Tibial nerve (tissue), 4 donors: ENCODE measurements around the gene AANAT. TPM values are rescaled to one million over a fixed set of nuclear protein-coding genes. Genes with fewer than 3 reads are reported as not detected.

ENCODE experiments used
- DNase-seq, 2 donors: peaks; one replicate each; pipeline ENCODE4 v3.0.0-alpha.2; 2019; ENCODE audit warnings: low spot score in 2 of 2
- H3K27ac ChIP-seq, 4 donors: fragments of 200-600 bp; sonication (generic) in 3 of 4; one replicate each; pipeline ENCODE4 v1.5.1; 2017 to 2019; ENCODE audit warnings: mild to moderate bottlenecking in 1 of 4
- H3K27me3 ChIP-seq, 2 donors: fragments of 200-600 bp; sonication (generic) in 1 of 2; one replicate each; pipeline versions ENCODE4 v1.5.1 to v1.6.0; 2017 to 2019
- H3K36me3 ChIP-seq, 3 donors: fragments of 200-600 bp; sonication (generic); one replicate each; pipeline ENCODE4 v1.5.1; 2018 to 2019
- H3K4me1 ChIP-seq, 4 donors: fragments of 200-600 bp; sonication (generic) in 3 of 4; one replicate each; pipeline ENCODE4 v1.5.1; 2017 to 2019
- H3K4me3 ChIP-seq, 4 donors: fragments of 200-600 bp; sonication (generic) in 3 of 4; one replicate each; pipeline ENCODE4 v1.5.1; 2017 to 2019; ENCODE audit warnings: mild to moderate bottlenecking in 1 of 4, moderate library complexity in 1 of 4
- H3K9me3 ChIP-seq, 4 donors: fragments of 200-600 bp; sonication (generic) in 3 of 4; one replicate each; pipeline ENCODE4 v1.5.1; 2017 to 2019
- EP300 ChIP-seq, 2 donors: sonication (generic); formaldehyde crosslinking; IDR thresholded peaks; one replicate each; pipeline ENCODE4 v1.6.1; 2017; ENCODE audit warnings: antibody characterized with exemption in 2 of 2, mild to moderate bottlenecking in 1 of 2
- POLR2A ChIP-seq, 2 donors: fragments of 450-650 bp; IDR thresholded peaks; one replicate each; pipeline ENCODE4 v1.6.1; 2017; ENCODE audit warnings: antibody characterized with exemption in 2 of 2, mild to moderate bottlenecking in 2 of 2, moderate library complexity in 2 of 2
- WGBS, 2 donors: methylation state at CpG; one replicate each; pipeline ENCODE4 v1.1.5; 2018; 5-methylcytosine and 5-hydroxymethylcytosine counted together
- total RNA-seq, 4 donors: library from RNA; depleted of rRNA; stranded (reverse); fragments of >200 nt; gene quantifications; one replicate each; pipeline ENCODE4 v1.1.0, GENCODE V29; 2016
- TF ChIP-seq, protein P1 (sequence below), 5 experiments: fragments of 200-600 bp in 3 of 5; fragments of 450-650 bp in 2 of 5; sonication (generic) in 3 of 5; IDR thresholded peaks; one replicate each; pipeline ENCODE4 v1.5.1; 2016 to 2019; ENCODE audit warnings: antibody characterized with exemption in 5 of 5, mild to moderate bottlenecking in 3 of 5, moderate library complexity in 2 of 5

AANAT gene
- total RNA-seq, 4 donors from 2014 or later: not detected

- WGBS, 2 donors: 95 to 97% methylated on average over 6 of the region's 6 CpGs
- no peak for DNase-seq
- peaks cover 0 to 3% (median 2%) of the 10 kb centered on the region in 4 donors for H3K4me1 ChIP-seq
- H3K4me3 ChIP-seq: no peak overlapping the region
- no peak overlapping the region for H3K27ac ChIP-seq
- H3K36me3 ChIP-seq: peaks cover 0 to 92% (median 15%) of the 10 kb centered on the region in 3 donors
- no peaks in the 10 kb centered on the region for H3K27me3 ChIP-seq
- no peaks in the 10 kb centered on the region for H3K9me3 ChIP-seq
- TF ChIP-seq POLR2A (IDR thresholded peaks at IDR 0.05) (no peak), EP300 (IDR thresholded peaks at IDR 0.05) (no peak)
Measured at GRCh38 chr17:76475302-76475701, 7.9 kb downstream of the AANAT start.

GRCh38 chr17:76476736-76477135 lies 9.3 kb downstream of the AANAT start:
- WGBS, 2 donors: 91 to 93% methylated on average over 6 to 10 of the region's 20 CpGs
- Histone ChIP-seq H3K36me3 (peaks cover 0 to 77% (median 15%) of the 10 kb centered on the region in 3 donors), H3K4me1 (peaks cover 0 to 17% (median 6%) of the 10 kb centered on the region in 4 donors), H3K4me3 (no peak overlapping the region), H3K9me3 (no peaks in the 10 kb centered on the region), H3K27ac (no peak overlapping the region), H3K27me3 (no peaks in the 10 kb centered on the region)
- no peak for DNase-seq
- TF ChIP-seq POLR2A (IDR thresholded peaks at IDR 0.05) (no peak), EP300 (IDR thresholded peaks at IDR 0.05) (no peak)
- TF ChIP-seq, protein P1, sequence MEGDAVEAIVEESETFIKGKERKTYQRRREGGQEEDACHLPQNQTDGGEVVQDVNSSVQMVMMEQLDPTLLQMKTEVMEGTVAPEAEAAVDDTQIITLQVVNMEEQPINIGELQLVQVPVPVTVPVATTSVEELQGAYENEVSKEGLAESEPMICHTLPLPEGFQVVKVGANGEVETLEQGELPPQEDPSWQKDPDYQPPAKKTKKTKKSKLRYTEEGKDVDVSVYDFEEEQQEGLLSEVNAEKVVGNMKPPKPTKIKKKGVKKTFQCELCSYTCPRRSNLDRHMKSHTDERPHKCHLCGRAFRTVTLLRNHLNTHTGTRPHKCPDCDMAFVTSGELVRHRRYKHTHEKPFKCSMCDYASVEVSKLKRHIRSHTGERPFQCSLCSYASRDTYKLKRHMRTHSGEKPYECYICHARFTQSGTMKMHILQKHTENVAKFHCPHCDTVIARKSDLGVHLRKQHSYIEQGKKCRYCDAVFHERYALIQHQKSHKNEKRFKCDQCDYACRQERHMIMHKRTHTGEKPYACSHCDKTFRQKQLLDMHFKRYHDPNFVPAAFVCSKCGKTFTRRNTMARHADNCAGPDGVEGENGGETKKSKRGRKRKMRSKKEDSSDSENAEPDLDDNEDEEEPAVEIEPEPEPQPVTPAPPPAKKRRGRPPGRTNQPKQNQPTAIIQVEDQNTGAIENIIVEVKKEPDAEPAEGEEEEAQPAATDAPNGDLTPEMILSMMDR (IDR thresholded peaks at IDR 0.05): no peak

DNA sequence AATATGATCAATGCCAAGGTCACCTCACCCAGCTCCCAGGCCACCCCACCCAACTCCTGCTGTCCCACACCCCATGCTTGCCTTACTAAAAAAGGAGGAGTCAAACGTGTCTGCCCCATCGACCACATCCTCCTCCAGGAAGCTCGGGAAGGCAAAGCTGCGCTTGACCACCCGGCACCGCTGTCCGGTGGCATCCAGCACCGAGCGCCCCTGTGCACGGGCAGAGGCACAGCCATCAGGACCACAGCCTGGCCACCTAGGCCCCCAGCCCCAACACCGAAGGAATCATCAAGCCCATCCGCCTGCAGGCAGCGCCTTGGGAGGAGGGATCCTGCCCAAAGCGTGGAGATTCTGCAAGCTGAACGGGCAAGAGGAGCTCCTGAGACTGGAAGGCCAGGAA lies 10.2 kb downstream of the AANAT start:
- Histone ChIP-seq H3K4me3 (no peak overlapping the region), H3K4me1 (peaks cover 0 to 21% (median 8%) of the 10 kb centered on the region in 4 donors), H3K9me3 (no peaks in the 10 kb centered on the region), H3K27me3 (no peaks in the 10 kb centered on the region), H3K27ac (peak overlapping the region in 1 of 4 donors; percentile 47), H3K36me3 (peaks cover 0 to 69% (median 15%) of the 10 kb centered on the region in 3 donors)
- DNase-seq: no peak
- TF ChIP-seq, protein P1 (IDR thresholded peaks at IDR 0.05): no peak
- TF ChIP-seq POLR2A (IDR thresholded peaks at IDR 0.05) (no peak), EP300 (IDR thresholded peaks at IDR 0.05) (no peak)
- 87 to 88% methylated on average over 14 to 15 of the region's 15 CpGs for WGBS, 2 donors

GRCh38 chr17:76478097-76478496 lies 10.7 kb downstream of the AANAT start:
- Histone ChIP-seq H3K4me3 (no peak overlapping the region), H3K4me1 (peaks cover 0 to 21% (median 8%) of the 10 kb centered on the region in 4 donors), H3K9me3 (no peaks in the 10 kb centered on the region), H3K27ac (peak overlapping the region in 1 of 4 donors; percentile 47), H3K27me3 (no peaks in the 10 kb centered on the region), H3K36me3 (peaks cover 0 to 64% (median 15%) of the 10 kb centered on the region in 3 donors)
- no peak for TF ChIP-seq POLR2A (IDR thresholded peaks at IDR 0.05)
- TF ChIP-seq, protein P1 (IDR thresholded peaks at IDR 0.05): no peak
- no peak for TF ChIP-seq EP300 (IDR thresholded peaks at IDR 0.05)
- DNase-seq: no peak
- WGBS, 2 donors: 92 to 93% methylated on average over 10 of the region's 10 CpGs

DNA sequence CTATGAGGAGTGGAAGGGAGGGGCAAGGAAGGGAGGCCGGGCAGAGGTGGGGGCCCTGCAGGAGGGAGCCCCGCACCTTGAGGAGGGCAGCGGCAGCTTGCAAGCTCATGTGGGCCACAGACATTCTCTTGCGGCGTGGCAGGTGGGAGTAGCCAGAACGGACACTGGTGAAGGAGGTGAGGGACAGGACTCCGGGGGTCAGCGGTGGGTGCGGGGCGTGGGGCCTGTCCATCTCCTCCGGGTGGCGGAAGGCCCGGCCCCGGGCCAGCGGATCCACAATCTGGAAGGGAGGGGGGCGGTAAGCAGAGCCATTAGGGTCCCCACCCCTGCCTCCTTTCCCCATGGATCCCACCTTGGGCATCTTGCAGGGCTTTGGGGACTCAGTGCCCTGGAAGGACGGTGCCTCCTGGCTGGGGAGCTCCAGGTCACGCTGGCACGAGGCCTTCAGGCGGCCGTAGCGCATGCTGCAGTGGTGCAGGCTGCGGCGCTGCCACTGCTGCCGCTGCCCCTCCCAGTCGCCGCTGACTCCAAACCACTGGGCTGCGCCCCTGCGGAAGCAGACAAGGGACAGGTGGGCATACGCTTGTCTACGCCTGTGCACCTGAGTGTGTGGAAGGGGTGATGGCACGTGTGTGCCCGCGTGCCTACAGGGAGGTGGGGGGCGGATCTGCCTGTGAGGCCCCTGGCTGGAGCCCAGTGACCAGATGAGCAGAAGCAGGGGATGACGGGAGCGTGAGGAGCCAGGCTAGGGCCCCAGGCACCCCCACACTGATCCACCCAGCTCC lies 11.5 kb downstream of the AANAT start:
- Histone ChIP-seq H3K27me3 (no peaks in the 10 kb centered on the region), H3K36me3 (peaks cover 0 to 56% (median 14%) of the 10 kb centered on the region in 3 donors), H3K27ac (peak overlapping the region in 2 of 4 donors; percentile 36 to 55), H3K4me3 (no peak overlapping the region), H3K9me3 (no peaks in the 10 kb centered on the region), H3K4me1 (peaks cover 0 to 21% (median 8%) of the 10 kb centered on the region in 4 donors)
- WGBS, 2 donors: 88 to 90% methylated on average over 30 to 36 of the region's 37 CpGs
- TF ChIP-seq POLR2A (IDR thresholded peaks at IDR 0.05): no peak
- TF ChIP-seq, protein P1 (IDR thresholded peaks at IDR 0.05): no peak
- no peak for DNase-seq
